ENCODE data around the gene DNER.
A peak's percentile ranks its signal among the peaks of the same experiment; 100 is the strongest.

DNER gene

GRCh38 chr2:229350883-229351282, 363.5 kb downstream of the DNER start:
- no peak overlapping the region for H3K4me3 ChIP-seq (ENCODE audit: low read length)

GRCh38 chr2:229350117-229350805, 364.1 kb downstream of the DNER start:
- H3K4me3 ChIP-seq (ENCODE audit: low read length): no peak overlapping the region
- TF ChIP-seq CTCF (conservative IDR thresholded peaks at IDR 0.05; ENCODE audit: low read length): no peak
- no peak for DNase-seq (ENCODE audit: low read depth)

More at GRCh38 chr2:229350883-229351282, 363.5 kb downstream of the DNER start:
- no peak for DNase-seq (ENCODE audit: low read depth)
- no peak for TF ChIP-seq CTCF (conservative IDR thresholded peaks at IDR 0.05; ENCODE audit: low read length)

- no peak for TF ChIP-seq CTCF (conservative IDR thresholded peaks at IDR 0.05; ENCODE audit: low read length)
- no peak overlapping the region for H3K4me3 ChIP-seq (ENCODE audit: low read length)
- peak; percentile 90 for DNase-seq (ENCODE audit: low read depth)
Observed at GRCh38 chr2:229348128-229348527, 366.2 kb downstream of the DNER start.

- H3K4me3 ChIP-seq (ENCODE audit: low read length): no peak overlapping the region
- DNase-seq (ENCODE audit: low read depth): peak; percentile 37
- no peak for TF ChIP-seq CTCF (conservative IDR thresholded peaks at IDR 0.05; ENCODE audit: low read length)
Observed at GRCh38 chr2:229346816-229347540, 367.4 kb downstream of the DNER start.

GRCh38 chr2:229344955-229345354, 369.4 kb downstream of the DNER start:
- no peak for DNase-seq (ENCODE audit: low read depth)
- H3K4me3 ChIP-seq (ENCODE audit: low read length): no peak overlapping the region
- no peak for TF ChIP-seq CTCF (conservative IDR thresholded peaks at IDR 0.05; ENCODE audit: low read length)

- peak; percentile 94 for DNase-seq (ENCODE audit: low read depth)
- no peak for TF ChIP-seq CTCF (conservative IDR thresholded peaks at IDR 0.05; ENCODE audit: low read length)
- H3K4me3 ChIP-seq (ENCODE audit: low read length): no peak overlapping the region
Observed at GRCh38 chr2:229344151-229344551, 370.2 kb downstream of the DNER start.

- DNase-seq (ENCODE audit: low read depth): no peak
- no peak overlapping the region for H3K4me3 ChIP-seq (ENCODE audit: low read length)
- no peak for TF ChIP-seq CTCF (conservative IDR thresholded peaks at IDR 0.05; ENCODE audit: low read length)
Observed at GRCh38 chr2:229343661-229344060, 370.7 kb downstream of the DNER start.
